ENCODE data around the gene TOMM7. TPM values are rescaled to one million over a fixed set of nuclear protein-coding genes. Genes with fewer than 3 reads are reported as not detected.

Gene TOMM7
- polyA plus RNA-seq, 1 of the 3 experiments (the other 2 are of a cell fraction): 546 TPM

GRCh38 chr7:22826593-22826992 lies 3.9 kb upstream of the TOMM7 start:
- H3K27ac ChIP-seq (ENCODE audit: low read depth in 2 of 2, low read length in 1 of 2): no peak overlapping the region
- peaks cover 0 to 5% of the 10 kb centered on the region in 2 experiments; a peak in 2 of 4 replicates for H3K4me1 ChIP-seq (ENCODE audit: control insufficient read depth in 1 of 2, insufficient read depth in 2 of 2, low read depth in 1 of 2, low read length in 1 of 2)
- H3K9me3 ChIP-seq: no peaks in the 10 kb centered on the region
- H4K20me1 ChIP-seq (ENCODE audit: insufficient read depth): no peaks in the 10 kb centered on the region
- H2AFZ ChIP-seq (ENCODE audit: low read depth): no peak overlapping the region
- CTCF ChIA-PET: interaction anchor here (0.7 kb wide), 2 partner anchors 70 to 239 kb away, joined by 3 read pairs; no protein-coding TSS in a partner anchor
- H3F3A ChIP-seq (replicated peaks; ENCODE audit: insufficient read depth): no peaks in the 10 kb centered on the region
- WGBS (ENCODE audit: low lambda C conversion rate): 18% methylated on average over 2 of the region's 2 CpGs
- no peak overlapping the region for H3K4me2 ChIP-seq
- H3K79me2 ChIP-seq (ENCODE audit: insufficient read depth): peaks cover 10% of the 10 kb centered on the region
- DNase-seq: no peak
- TF ChIP-seq YY1 (IDR thresholded peaks at IDR 0.05; ENCODE audit: low read depth): no peak
- TF ChIP-seq PBX3 (IDR thresholded peaks at IDR 0.05): no peak
- TF ChIP-seq RXRA (IDR thresholded peaks at IDR 0.05; ENCODE audit: borderline replicate concordance, low read depth): no peak
- TF ChIP-seq MXI1 (IDR thresholded peaks at IDR 0.05; ENCODE audit: low read depth, low read length): no peak
- TF ChIP-seq POLR2AphosphoS5 (IDR thresholded peaks at IDR 0.05; ENCODE audit: low read depth, low read length): no peak
- TF ChIP-seq IRF3 (IDR thresholded peaks at IDR 0.05; ENCODE audit: low read depth, low read length): no peak
- no peak for TF ChIP-seq ELF1 (IDR thresholded peaks at IDR 0.05)
- no peak for TF ChIP-seq REST (IDR thresholded peaks at IDR 0.05; ENCODE audit: low read depth, low read length)
- no peak for TF ChIP-seq RCOR1 (IDR thresholded peaks at IDR 0.05; ENCODE audit: low read length)
- no peak for TF ChIP-seq TCF12 (IDR thresholded peaks at IDR 0.05)
- TF ChIP-seq FOXJ3 (CRISPR knock-in tag; IDR thresholded peaks at IDR 0.05): no peak
- no peak for TF ChIP-seq MAX (IDR thresholded peaks at IDR 0.05; ENCODE audit: low read depth)
- TF ChIP-seq NFIC (IDR thresholded peaks at IDR 0.05; ENCODE audit: borderline replicate concordance): no peak
- TF ChIP-seq JUND (IDR thresholded peaks at IDR 0.05): no peak
- no peak for TF ChIP-seq USF1 (IDR thresholded peaks at IDR 0.05; ENCODE audit: borderline replicate concordance, low read depth)
- TF ChIP-seq SMC3 (IDR thresholded peaks at IDR 0.05; ENCODE audit: low read depth, low read length): no peak
- TF ChIP-seq RAD21 (IDR thresholded peaks at IDR 0.05; ENCODE audit: low read length): no peak
- TF ChIP-seq EZH2phosphoT487 (IDR thresholded peaks at IDR 0.05; ENCODE audit: borderline replicate concordance, low read depth): no peak
- TF ChIP-seq RFX5 (IDR thresholded peaks at IDR 0.05; ENCODE audit: low read length): no peak
- no peak for TF ChIP-seq SIN3A (IDR thresholded peaks at IDR 0.05; ENCODE audit: borderline replicate concordance, low read depth, low read length)
- POLR2A ChIA-PET: no interaction called here
- H3K36me3 ChIP-seq (replicated peaks in 1 of 2; ENCODE audit: control insufficient read depth in 1 of 2, insufficient read depth in 2 of 2, low read length in 1 of 2): no peaks in the 10 kb centered on the region
- no peak overlapping the region for H3K9ac ChIP-seq
- no peak overlapping the region for H3K4me3 ChIP-seq (ENCODE audit: low read depth in 2 of 2, low read length in 1 of 2)
- no peaks in the 10 kb centered on the region for H3K9me2 ChIP-seq
- peaks cover 18% of the 10 kb centered on the region; the same call in 1 of the 2 replicates for H3K27me3 ChIP-seq (ENCODE audit: insufficient read depth)
